GM12878 (cell line): ENCODE measurements around the gene CASP4.

Source experiments
- BHLHE40 ChIP-seq, 2 experiments: fragments of 450-650 bp in 1 of 2; IDR thresholded peaks; 2 replicates each; pipeline ENCODE4 v1.6.1; 2011 to 2017; ENCODE audit warnings: low read depth in 2 of 2, borderline replicate concordance in 1 of 2, improper control_type of control experiment in 1 of 2, low read length in 1 of 2, mild to moderate bottlenecking in 1 of 2
- GABPA ChIP-seq: IDR thresholded peaks from 2 replicates; pipeline ENCODE4 v1.6.1; 2014; ENCODE audit warnings: antibody characterized with exemption, low read depth, mild to moderate bottlenecking, inconsistent platforms
- JUND ChIP-seq: IDR thresholded peaks from 2 replicates; pipeline ENCODE4 v1.6.1; 2012; ENCODE audit warnings: low read depth, mild to moderate bottlenecking, low read length, improper control_type of control experiment, moderate library complexity
- NR2C2 ChIP-seq: IDR thresholded peaks from 2 replicates; pipeline ENCODE4 v1.6.1; 2011; ENCODE audit warnings: borderline replicate concordance, low read depth; ENCODE audit not compliant: control insufficient read depth, insufficient read length
- RAD21 ChIP-seq: IDR thresholded peaks from 2 replicates; pipeline ENCODE4 v1.6.1; 2011; ENCODE audit warnings: mild to moderate bottlenecking, low read depth, low read length, moderate library complexity; ENCODE audit not compliant: insufficient read depth
- RCOR1 ChIP-seq: conservative IDR thresholded peaks from 2 replicates; pipeline ENCODE4 v1.6.1; 2012; ENCODE audit warnings: low read depth, low read length, improper control_type of control experiment
- ZNF274 ChIP-seq: IDR thresholded peaks from one replicate; pipeline ENCODE4 v1.8.0; 2011; ENCODE audit not compliant: insufficient read length, insufficient read depth
- ZNF384 ChIP-seq: IDR thresholded peaks from 2 replicates; pipeline ENCODE4 v1.6.1; 2012; ENCODE audit warnings: low read depth, mild to moderate bottlenecking, low read length, improper control_type of control experiment, borderline replicate concordance
- TF ChIP-seq, protein P1 (sequence below), 3 experiments: IDR thresholded peaks in 2 of 3; conservative IDR thresholded peaks in 1 of 3; 2 replicates each; pipeline ENCODE4 v1.5.1; 2011; ENCODE audit warnings: low read depth in 3 of 3, low read length in 3 of 3, mild to moderate bottlenecking in 3 of 3, control low read depth in 2 of 3, moderate library complexity in 2 of 3, inconsistent platforms in 1 of 3, mixed read lengths in 1 of 3; ENCODE audit not compliant: control insufficient read depth in 2 of 3, insufficient read depth in 1 of 3; ENCODE audit errors: extremely low read depth in 1 of 3
- TF ChIP-seq, protein P2 (sequence below): IDR thresholded peaks from 2 replicates; pipeline ENCODE4 v1.6.1; 2012; ENCODE audit warnings: low read depth, low read length, improper control_type of control experiment

DNA sequence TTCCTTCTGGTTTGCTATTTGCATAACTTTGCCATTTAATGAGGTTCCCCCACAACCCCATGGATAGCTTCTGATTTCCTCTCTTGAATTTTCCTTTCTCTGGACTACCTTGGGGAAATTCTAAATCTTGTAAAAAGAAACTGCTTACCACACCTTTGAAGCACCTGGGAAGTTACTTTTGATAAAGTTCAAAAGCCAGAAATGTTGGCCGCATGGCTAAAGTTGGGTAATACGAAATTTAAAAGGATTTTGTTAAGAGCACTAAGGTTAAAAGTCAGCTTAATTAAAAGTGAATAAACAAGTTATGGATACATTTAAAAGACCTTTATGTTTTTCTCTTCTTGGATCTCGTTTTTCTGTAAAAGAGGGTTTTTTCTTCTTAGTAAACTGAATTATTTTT is 5.5 kb downstream of the CASP4 start:
- no peak for TF ChIP-seq RAD21
- TF ChIP-seq, protein P1, sequence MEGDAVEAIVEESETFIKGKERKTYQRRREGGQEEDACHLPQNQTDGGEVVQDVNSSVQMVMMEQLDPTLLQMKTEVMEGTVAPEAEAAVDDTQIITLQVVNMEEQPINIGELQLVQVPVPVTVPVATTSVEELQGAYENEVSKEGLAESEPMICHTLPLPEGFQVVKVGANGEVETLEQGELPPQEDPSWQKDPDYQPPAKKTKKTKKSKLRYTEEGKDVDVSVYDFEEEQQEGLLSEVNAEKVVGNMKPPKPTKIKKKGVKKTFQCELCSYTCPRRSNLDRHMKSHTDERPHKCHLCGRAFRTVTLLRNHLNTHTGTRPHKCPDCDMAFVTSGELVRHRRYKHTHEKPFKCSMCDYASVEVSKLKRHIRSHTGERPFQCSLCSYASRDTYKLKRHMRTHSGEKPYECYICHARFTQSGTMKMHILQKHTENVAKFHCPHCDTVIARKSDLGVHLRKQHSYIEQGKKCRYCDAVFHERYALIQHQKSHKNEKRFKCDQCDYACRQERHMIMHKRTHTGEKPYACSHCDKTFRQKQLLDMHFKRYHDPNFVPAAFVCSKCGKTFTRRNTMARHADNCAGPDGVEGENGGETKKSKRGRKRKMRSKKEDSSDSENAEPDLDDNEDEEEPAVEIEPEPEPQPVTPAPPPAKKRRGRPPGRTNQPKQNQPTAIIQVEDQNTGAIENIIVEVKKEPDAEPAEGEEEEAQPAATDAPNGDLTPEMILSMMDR (IDR thresholded peaks at IDR 0.05 in 2 of 3, conservative IDR thresholded peaks at IDR 0.05 in 1 of 3; ENCODE audit: control insufficient read depth in 2 of 3, extremely low read depth in 1 of 3, insufficient read depth in 1 of 3, low read depth in 3 of 3, low read length in 3 of 3) = no peak
- no peak for TF ChIP-seq GABPA
- TF ChIP-seq NR2C2 = no peak
- no peak for TF ChIP-seq RCOR1
- no peak for TF ChIP-seq BHLHE40 (IDR thresholded peaks at IDR 0.05; ENCODE audit: borderline replicate concordance in 1 of 2, low read depth in 2 of 2, low read length in 1 of 2)
- TF ChIP-seq ZNF274 = no peak
- no peak for TF ChIP-seq JUND
- no peak for TF ChIP-seq ZNF384
- TF ChIP-seq, protein P2, sequence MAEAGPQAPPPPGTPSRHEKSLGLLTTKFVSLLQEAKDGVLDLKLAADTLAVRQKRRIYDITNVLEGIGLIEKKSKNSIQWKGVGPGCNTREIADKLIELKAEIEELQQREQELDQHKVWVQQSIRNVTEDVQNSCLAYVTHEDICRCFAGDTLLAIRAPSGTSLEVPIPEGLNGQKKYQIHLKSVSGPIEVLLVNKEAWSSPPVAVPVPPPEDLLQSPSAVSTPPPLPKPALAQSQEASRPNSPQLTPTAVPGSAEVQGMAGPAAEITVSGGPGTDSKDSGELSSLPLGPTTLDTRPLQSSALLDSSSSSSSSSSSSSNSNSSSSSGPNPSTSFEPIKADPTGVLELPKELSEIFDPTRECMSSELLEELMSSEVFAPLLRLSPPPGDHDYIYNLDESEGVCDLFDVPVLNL = no peak
